CD4-positive, alpha-beta T cell (primary cell): ENCODE data around the gene FBXW11. TPM values are rescaled to one million over a fixed set of nuclear protein-coding genes. Genes with fewer than 3 reads are reported as not detected.

ENCODE experiments used
- ATAC-seq: fragments of 200-7000 bp; cut with Tn5 transposase; one replicate; pipeline ENCODE4 v1.10.0; 2022; ENCODE audit warnings: mild to moderate bottlenecking; ENCODE audit not compliant: poor library complexity
- CTCF ChIA-PET: fragments of 350-600 bp; sonication (Branson Sonifier 250); formaldehyde crosslinking; loops from one replicate; lab custom pipeline; 2021; ENCODE audit warnings: antibody characterized with exemption, inconsistent platforms; lab: Charles Lee
- POLR2A ChIA-PET: fragments of 350-600 bp; sonication (Branson Sonifier 250); formaldehyde crosslinking; loops from one replicate; lab custom pipeline; 2021; ENCODE audit warnings: antibody characterized with exemption, inconsistent platforms; lab: Charles Lee
- DNase-seq, 14 experiments: peaks; one replicate each; pipeline ENCODE4 v3.0.0-alpha.2; 2013 to 2020; ENCODE audit warnings: mixed read lengths in 2 of 14
- H3K27ac ChIP-seq, 2 donors: one replicate each; pipeline versions ENCODE4 v1.5.1 to v1.7.0; 2013; ENCODE audit warnings: low read length in 2 of 2, low read depth in 1 of 2, mild to moderate bottlenecking in 1 of 2
- H3K27me3 ChIP-seq, 2 experiments: 1 replicate in 1 of 2; 2 replicates in 1 of 2; pipeline versions ENCODE4 v1.6.1 to v1.7.0; 2013; ENCODE audit warnings: low read length in 2 of 2, control low read depth in 1 of 2, mild to moderate bottlenecking in 1 of 2, moderate library complexity in 1 of 2; ENCODE audit not compliant: insufficient read depth in 2 of 2, control insufficient read depth in 1 of 2
- H3K36me3 ChIP-seq: one replicate; pipeline ENCODE4 v1.6.1; 2013; ENCODE audit warnings: low read length, control low read depth; ENCODE audit not compliant: insufficient read depth
- H3K4me1 ChIP-seq: one replicate; pipeline ENCODE4 v1.6.1; 2013; ENCODE audit warnings: low read length, control low read depth; ENCODE audit not compliant: insufficient read depth
- H3K4me3 ChIP-seq: one replicate; pipeline ENCODE4 v1.5.1; 2013; ENCODE audit warnings: mild to moderate bottlenecking, low read length, moderate library complexity
- H3K9me3 ChIP-seq, 2 experiments: 1 replicate in 1 of 2; 2 replicates in 1 of 2; pipeline versions ENCODE4 v1.6.1 to v1.7.0; 2013; ENCODE audit warnings: low read length in 2 of 2, mild to moderate bottlenecking in 2 of 2, control low read depth in 1 of 2, moderate library complexity in 1 of 2; ENCODE audit not compliant: control insufficient read depth in 1 of 2, insufficient read depth in 1 of 2
- H3K27ac Mint-ChIP-seq: one replicate; pipeline ENCODE4 v1.8.0; 2020; ENCODE audit warnings: mixed read lengths
- H3K27me3 Mint-ChIP-seq: one replicate; pipeline ENCODE4 v1.8.0; 2021; ENCODE audit warnings: mixed read lengths
- H3K36me3 Mint-ChIP-seq: one replicate; pipeline ENCODE4 v1.8.0; 2021; ENCODE audit warnings: low read depth, mixed read lengths
- H3K4me1 Mint-ChIP-seq: one replicate; pipeline ENCODE4 v1.8.0; 2021; ENCODE audit warnings: low read depth, mixed read lengths
- H3K4me3 Mint-ChIP-seq: one replicate; pipeline ENCODE4 v1.8.0; 2020; ENCODE audit warnings: mild to moderate bottlenecking, mixed read lengths
- H3K9me3 Mint-ChIP-seq: one replicate; pipeline ENCODE4 v1.8.0; 2020; ENCODE audit warnings: mixed read lengths
- intact Hi-C, 2 experiments: fragments of 100-400 bp; cut with DNase I in 1 of 2; cut with micrococcal nuclease in 1 of 2; formaldehyde crosslinking; loops; one replicate each; pipeline versions ENCODE4 v1.15.1 to v1.9.0; 2023 to 2025; cut with DNase I, micrococcal nuclease
- polyA plus RNA-seq, 2 donors: library from polyadenylated mRNA; unstranded; fragments of 120-200 nt; gene quantifications; one replicate each; pipeline ENCODE4 v1.2.1, GENCODE V29; 2013
- total RNA-seq, 174 experiments: library from RNA in 2 of 174; stranded (reverse) in 2 of 174; gene quantifications; one replicate each; pipeline ENCODE4 v1.2.3 and lab custom pipeline; 2021 to 2026
- TF ChIP-seq, protein P1 (sequence below): fragments of 200-600 bp; IDR thresholded peaks from one replicate; pipeline ENCODE4 v1.8.0; 2022; ENCODE audit warnings: antibody characterized with exemption, mild to moderate bottlenecking

The FBXW11 gene
- total RNA-seq: 10 to 100 TPM; 20.9 to 24.0 TPM
- polyA plus RNA-seq (2013, experiment 1 of 2): 25.7 TPM
- 24.6 TPM for polyA plus RNA-seq (2013, experiment 2 of 2)
- 31.1 to 138 (median 89.4) reads per million in 172 experiments for total RNA-seq (lab: John Stamatoyannopoulos, UW)

DNA sequence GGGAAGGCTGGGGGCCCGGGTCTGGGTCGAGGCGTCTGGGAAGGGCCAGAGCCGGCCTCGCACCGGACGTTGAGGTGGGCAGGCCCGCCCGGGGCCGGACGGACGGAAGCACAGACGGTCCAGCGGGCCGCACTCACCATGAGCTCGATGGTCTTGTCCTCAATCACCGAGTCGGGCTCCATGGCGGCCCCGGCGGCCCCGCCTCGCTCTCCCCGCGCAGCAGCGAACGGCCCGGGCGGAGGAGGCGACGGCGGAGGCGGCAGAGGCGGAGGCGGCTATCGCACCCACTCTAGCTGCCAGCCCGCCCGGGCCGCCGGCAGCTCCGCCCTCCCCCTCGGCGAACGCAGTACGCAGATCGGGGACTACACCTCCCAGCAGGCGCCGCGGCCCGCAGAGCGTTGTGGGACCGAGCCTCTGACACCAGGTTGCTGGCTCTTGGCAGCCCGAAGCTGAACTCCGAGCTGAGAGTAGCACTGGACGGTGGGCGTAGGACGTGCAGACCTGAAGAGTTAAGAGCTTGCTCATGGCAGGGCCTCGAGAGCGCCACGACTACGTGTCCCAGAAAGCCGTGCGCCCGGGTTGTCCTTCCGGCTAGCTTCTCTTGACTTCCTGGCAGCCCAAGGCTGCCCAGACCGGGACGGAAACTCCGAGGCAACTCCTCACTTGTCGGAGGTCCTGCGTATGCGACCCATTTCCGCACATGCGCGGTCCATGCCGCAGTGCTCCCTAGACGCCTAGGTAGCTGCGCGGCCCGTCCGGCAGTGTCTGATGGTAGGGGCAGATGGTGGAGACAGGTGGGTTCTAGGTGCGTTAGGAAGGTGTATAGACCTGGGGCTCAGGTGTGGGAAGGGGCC, at the start of gene FBXW11:
TSS of gene FBXW11 (minus strand) at position 318 of the 854 bp plus-strand sequence. CDS start at position 182, 136 bp downstream.
- peak within 1 kb of the TSS; percentile 97 for H3K4me3 Mint-ChIP-seq
- Histone ChIP-seq H3K4me1 (peaks cover 30% of the 10 kb centered on the region), H3K27ac (peak within 1 kb of the TSS; percentile 96 to 98), H3K36me3 (no peaks in the 10 kb centered on the region), H3K9me3 (no peaks in the 10 kb centered on the region), H3K27me3 (no peaks in the 10 kb centered on the region), H3K4me3 (peak within 1 kb of the TSS; percentile 92)
- H3K9me3 Mint-ChIP-seq: no peaks in the 10 kb centered on the region
- no peaks in the 10 kb centered on the region for H3K27me3 Mint-ChIP-seq
- intact Hi-C loops: loop anchor here (2.0 to 5.0 kb wide), 7 partner anchors 51 to 1051 kb away; partner anchors contain the start of genes STK10 (in 2 of the 2), CREBRF (in 1 of the 2), NPM1 (in 1 of the 2) and RPL26L1 (in 1 of the 2)
- H3K27ac Mint-ChIP-seq: peak within 1 kb of the TSS; percentile 99
- peak; percentile 85 to 98 (median 92) for DNase-seq
- ATAC-seq: peak; percentile 86
- TF ChIP-seq, protein P1, sequence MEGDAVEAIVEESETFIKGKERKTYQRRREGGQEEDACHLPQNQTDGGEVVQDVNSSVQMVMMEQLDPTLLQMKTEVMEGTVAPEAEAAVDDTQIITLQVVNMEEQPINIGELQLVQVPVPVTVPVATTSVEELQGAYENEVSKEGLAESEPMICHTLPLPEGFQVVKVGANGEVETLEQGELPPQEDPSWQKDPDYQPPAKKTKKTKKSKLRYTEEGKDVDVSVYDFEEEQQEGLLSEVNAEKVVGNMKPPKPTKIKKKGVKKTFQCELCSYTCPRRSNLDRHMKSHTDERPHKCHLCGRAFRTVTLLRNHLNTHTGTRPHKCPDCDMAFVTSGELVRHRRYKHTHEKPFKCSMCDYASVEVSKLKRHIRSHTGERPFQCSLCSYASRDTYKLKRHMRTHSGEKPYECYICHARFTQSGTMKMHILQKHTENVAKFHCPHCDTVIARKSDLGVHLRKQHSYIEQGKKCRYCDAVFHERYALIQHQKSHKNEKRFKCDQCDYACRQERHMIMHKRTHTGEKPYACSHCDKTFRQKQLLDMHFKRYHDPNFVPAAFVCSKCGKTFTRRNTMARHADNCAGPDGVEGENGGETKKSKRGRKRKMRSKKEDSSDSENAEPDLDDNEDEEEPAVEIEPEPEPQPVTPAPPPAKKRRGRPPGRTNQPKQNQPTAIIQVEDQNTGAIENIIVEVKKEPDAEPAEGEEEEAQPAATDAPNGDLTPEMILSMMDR: no peak
- POLR2A ChIA-PET: interaction anchor here (0.6 to 5.3 kb wide), 42 partner anchors 10 to 1911 kb away, joined by 3 to 57 read pairs (median 4); partner anchors contain the start of genes NPM1, STK10 and UBTD2
- H3K4me1 Mint-ChIP-seq: peaks cover 57% of the 10 kb centered on the region
- CTCF ChIA-PET: interaction anchor here (0.6 to 1.6 kb wide), 4 partner anchors 95 to 182 kb away, joined by 3 to 7 read pairs (median 5); partner anchors contain the start of gene STK10
- H3K36me3 Mint-ChIP-seq: peaks cover 15% of the 10 kb centered on the region

DNA sequence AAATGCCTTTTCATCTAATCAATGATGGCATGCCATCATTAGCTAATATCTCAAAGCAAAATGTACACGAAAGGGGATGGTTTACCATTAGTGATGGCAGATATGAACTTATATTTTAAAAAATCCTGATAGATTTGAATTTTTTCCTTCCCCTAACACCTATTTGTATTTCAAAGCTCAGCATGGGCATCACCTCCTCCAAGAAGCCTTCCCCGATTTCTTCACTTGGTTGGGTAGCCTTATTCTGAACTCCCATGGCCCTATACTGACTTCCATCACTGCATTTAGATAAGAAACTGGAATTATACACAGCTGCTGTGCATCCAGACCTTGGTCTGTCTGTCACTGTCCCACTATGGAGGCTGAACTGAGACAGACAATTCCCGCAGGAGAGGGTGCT, 49.6 kb upstream of the FBXW11 start:
- intact Hi-C loops: loop anchor here in 1 of 2 experiments (5.0 kb wide), 1 partner anchor 49 kb away; the partner anchor contains the start of gene FBXW11
- no peak for DNase-seq
- Histone ChIP-seq H3K27ac (peak overlapping the region in 1 of 2 donors; percentile 44), H3K4me3 (no peak overlapping the region), H3K9me3 (no peaks in the 10 kb centered on the region), H3K27me3 (no peaks in the 10 kb centered on the region), H3K36me3 (peaks cover 96% of the 10 kb centered on the region), H3K4me1 (peaks cover 4% of the 10 kb centered on the region)
- Mint-ChIP-seq H3K27ac (peak overlapping the region; percentile 31), H3K9me3 (no peaks in the 10 kb centered on the region), H3K4me1 (peaks cover 38% of the 10 kb centered on the region), H3K36me3 (peaks cover 95% of the 10 kb centered on the region), H3K27me3 (no peaks in the 10 kb centered on the region), H3K4me3 (no peak overlapping the region)
- CTCF ChIA-PET: no interaction called here
- TF ChIP-seq, protein P1: no peak
- no peak for ATAC-seq
- POLR2A ChIA-PET: interaction anchor here (0.7 to 3.8 kb wide), 5 partner anchors 9 to 132 kb away, joined by 3 to 23 read pairs (median 6); partner anchors contain the start of genes FBXW11 and STK10

DNA sequence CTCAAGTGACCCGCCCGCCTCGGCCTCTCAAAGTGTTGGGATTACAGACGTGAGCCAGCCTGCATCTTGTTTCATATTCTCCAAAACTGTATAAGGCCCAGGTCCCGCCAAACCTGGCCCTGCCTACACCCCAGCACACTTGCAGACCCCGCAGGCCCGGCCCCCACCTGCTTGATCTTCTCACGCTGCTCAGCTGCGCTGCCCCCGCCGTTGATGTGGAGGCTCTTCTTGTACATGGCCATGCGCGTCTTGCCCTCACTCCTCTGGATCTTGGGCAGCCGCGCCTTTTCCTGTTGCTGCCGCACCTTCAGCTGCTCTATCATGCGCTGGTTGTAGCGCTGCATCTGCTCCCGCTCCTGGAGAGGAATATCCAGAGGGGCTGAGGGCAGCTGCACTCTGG, 49.0 kb upstream of the FBXW11 start:
- peaks cover 38% of the 10 kb centered on the region for H3K4me1 Mint-ChIP-seq
- peaks cover 95% of the 10 kb centered on the region for H3K36me3 Mint-ChIP-seq
- ChIA-PET POLR2A (interaction anchor here (1.0 to 2.1 kb wide), 4 partner anchors 9 to 133 kb away, joined by 3 to 8 read pairs (median 5); partner anchors contain the start of genes FBXW11 and STK10), CTCF (no interaction called here)
- no peaks in the 10 kb centered on the region for H3K27me3 Mint-ChIP-seq
- no peak for DNase-seq
- H3K27ac Mint-ChIP-seq: peak overlapping the region; percentile 31
- Histone ChIP-seq H3K36me3 (peaks cover 96% of the 10 kb centered on the region), H3K4me1 (peaks cover 4% of the 10 kb centered on the region), H3K4me3 (no peak overlapping the region), H3K27me3 (no peaks in the 10 kb centered on the region), H3K27ac (no peak overlapping the region), H3K9me3 (no peaks in the 10 kb centered on the region)
- TF ChIP-seq, protein P1: no peak
- no peaks in the 10 kb centered on the region for H3K9me3 Mint-ChIP-seq
- intact Hi-C loops: loop anchor here in 1 of 2 experiments (5.0 kb wide), 1 partner anchor 48 kb away; the partner anchor contains the start of gene FBXW11
- H3K4me3 Mint-ChIP-seq: no peak overlapping the region
- ATAC-seq: no peak
